Erythroblast (primary cell): ENCODE data around the gene DOCK1.

Source experiments
- GATA1 ChIP-seq: IDR thresholded peaks from 2 replicates; pipeline ENCODE4 v1.6.1; 2011; ENCODE audit warnings: low read depth, mild to moderate bottlenecking, control low read depth, low read length, moderate library complexity
- POLR2A ChIP-seq: IDR thresholded peaks from 2 replicates; pipeline ENCODE4 v1.6.1; 2011; ENCODE audit warnings: mild to moderate bottlenecking, low read length

- TF ChIP-seq POLR2A (no peak), GATA1 (no peak)
These were observed 1.6 kb downstream of the DOCK1 start for GRCh38 chr10:126906704-126907422.
